HEK293 (cell line): Measurements from ENCODE around the gene LAMC3.

Experiments used
- CTCF ChIA-PET: fragments of 350-600 bp; formaldehyde crosslinking; extraction: SDS; loops from one replicate; lab custom pipeline; 2021; ENCODE audit warnings: antibody characterized with exemption; lab: Yijun Ruan, JAX
- POLR2A ChIA-PET: fragments of 300-600 bp; formaldehyde crosslinking; extraction: SDS; loops from one replicate; lab custom pipeline; 2020; ENCODE audit warnings: antibody characterized with exemption, inconsistent platforms; lab: Yijun Ruan, JAX
- H3K27ac ChIP-seq: fragments of 200-500 bp; sonication (Bioruptor generic); 2 replicates; pipeline ENCODE4 v1.5.1; 2014; ENCODE audit warnings: low read depth, low read length, control low read depth, inconsistent platforms; ENCODE audit errors: extremely low read depth
- H3K36me3 ChIP-seq, 2 experiments: fragments of 200-500 bp in 1 of 2; sonication (Bioruptor generic) in 1 of 2; 1 replicate in 1 of 2; 2 replicates in 1 of 2; pipeline ENCODE4 v1.5.1; 2014 to 2017; ENCODE audit warnings: inconsistent platforms in 2 of 2, low read length in 2 of 2; ENCODE audit not compliant: control insufficient read depth in 2 of 2, insufficient read depth in 1 of 2
- H3K4me1 ChIP-seq: fragments of 200-500 bp; sonication (Bioruptor generic); 2 replicates; pipeline ENCODE4 v1.5.1; 2014; ENCODE audit warnings: mild to moderate bottlenecking, low read length, inconsistent platforms; ENCODE audit not compliant: control insufficient read depth, insufficient read depth
- H3K4me3 ChIP-seq: 2 replicates; pipeline ENCODE4 v1.5.1; 2011; ENCODE audit warnings: low read depth, mild to moderate bottlenecking, control low read depth, low read length, moderate library complexity
- H3K9me3 ChIP-seq: fragments of 200-500 bp; sonication (Bioruptor generic); 2 replicates; pipeline ENCODE4 v1.5.1; 2014; ENCODE audit warnings: low read depth, low read length, inconsistent platforms; ENCODE audit not compliant: control insufficient read depth, insufficient read depth
- ATF2 ChIP-seq: fragments of 450-650 bp; formaldehyde crosslinking; IDR thresholded peaks from 2 replicates; pipeline ENCODE4 v1.5.1; 2016; ENCODE audit warnings: missing biosample characterization, missing genetic modification characterization, low read depth
- BCL11A ChIP-seq: fragments of 450-650 bp; formaldehyde crosslinking; IDR thresholded peaks from 2 replicates; pipeline ENCODE4 v1.5.1; 2016; ENCODE audit warnings: low read depth, missing biosample characterization, missing genetic modification characterization
- ELK4 ChIP-seq: IDR thresholded peaks from 2 replicates; pipeline ENCODE4 v1.6.1; 2011; ENCODE audit warnings: mild to moderate bottlenecking, low read depth, low read length, borderline replicate concordance
- GFI1B ChIP-seq: fragments of 450-650 bp; formaldehyde crosslinking; IDR thresholded peaks from 2 replicates; pipeline ENCODE4 v1.5.1; 2016; ENCODE audit warnings: missing biosample characterization, missing genetic modification characterization
- HOXC10 ChIP-seq: sonication (generic); formaldehyde crosslinking; IDR thresholded peaks from 2 replicates; pipeline ENCODE4 v1.8.1; 2023; ENCODE audit warnings: mild to moderate bottlenecking, missing genetic modification reagents
- INSM2 ChIP-seq: fragments of 450-650 bp; formaldehyde crosslinking; IDR thresholded peaks from 2 replicates; pipeline ENCODE4 v1.5.1; 2016; ENCODE audit warnings: missing biosample characterization, missing genetic modification characterization
- KLF16 ChIP-seq: fragments of 450-650 bp; formaldehyde crosslinking; IDR thresholded peaks from 2 replicates; pipeline ENCODE4 v1.5.1; 2017; ENCODE audit warnings: missing biosample characterization, missing genetic modification characterization
- OVOL3 ChIP-seq: fragments of 450-650 bp; formaldehyde crosslinking; IDR thresholded peaks from 2 replicates; pipeline ENCODE4 v1.5.1; 2016; ENCODE audit warnings: missing biosample characterization, missing genetic modification characterization
- SETDB1 ChIP-seq: IDR thresholded peaks from one replicate; pipeline ENCODE4 v1.6.1; 2017; ENCODE audit warnings: mild to moderate bottlenecking, low read length, moderate library complexity, mixed read lengths; ENCODE audit not compliant: insufficient read length
- SP2 ChIP-seq: fragments of 450-650 bp; formaldehyde crosslinking; IDR thresholded peaks from 2 replicates; pipeline ENCODE4 v1.5.1; 2016; ENCODE audit warnings: missing biosample characterization, missing genetic modification characterization
- SP3 ChIP-seq: fragments of 450-650 bp; formaldehyde crosslinking; IDR thresholded peaks from 2 replicates; pipeline ENCODE4 v1.5.1; 2016; ENCODE audit warnings: missing biosample characterization, missing genetic modification characterization
- ZBTB1 ChIP-seq: fragments of 450-650 bp; formaldehyde crosslinking; IDR thresholded peaks from 2 replicates; pipeline ENCODE4 v1.5.1; 2016; ENCODE audit warnings: missing biosample characterization, missing genetic modification characterization
- ZBTB8A ChIP-seq: fragments of 450-650 bp; formaldehyde crosslinking; IDR thresholded peaks from 2 replicates; pipeline ENCODE4 v1.5.1; 2016; ENCODE audit warnings: missing biosample characterization, missing genetic modification characterization
- ZFP3 ChIP-seq: fragments of 450-650 bp; formaldehyde crosslinking; IDR thresholded peaks from 2 replicates; pipeline ENCODE4 v1.5.1; 2016; ENCODE audit warnings: low read depth, missing biosample characterization, missing genetic modification characterization
- ZFP37 ChIP-seq: fragments of 450-650 bp; formaldehyde crosslinking; IDR thresholded peaks from 2 replicates; pipeline ENCODE4 v1.5.1; 2016; ENCODE audit warnings: missing biosample characterization, missing genetic modification characterization
- ZIC2 ChIP-seq: fragments of 450-650 bp; formaldehyde crosslinking; IDR thresholded peaks from 2 replicates; pipeline ENCODE4 v1.5.1; 2016; ENCODE audit warnings: missing biosample characterization, missing genetic modification characterization
- ZNF146 ChIP-seq: fragments of 450-650 bp; formaldehyde crosslinking; IDR thresholded peaks from 2 replicates; pipeline ENCODE4 v1.5.1; 2016; ENCODE audit warnings: missing biosample characterization, missing genetic modification characterization
- ZNF2 ChIP-seq: fragments of 450-650 bp; formaldehyde crosslinking; IDR thresholded peaks from 2 replicates; pipeline ENCODE4 v1.5.1; 2016; ENCODE audit warnings: missing biosample characterization, missing genetic modification characterization
- ZNF302 ChIP-seq: fragments of 450-650 bp; formaldehyde crosslinking; IDR thresholded peaks from 2 replicates; pipeline ENCODE4 v1.5.1; 2016; ENCODE audit warnings: missing biosample characterization, missing genetic modification characterization, low read depth
- ZNF341 ChIP-seq: fragments of 450-650 bp; formaldehyde crosslinking; IDR thresholded peaks from 2 replicates; pipeline ENCODE4; 2016; ENCODE audit warnings: low read depth, missing biosample characterization, missing genetic modification characterization
- ZNF433 ChIP-seq: fragments of 450-650 bp; formaldehyde crosslinking; IDR thresholded peaks from 2 replicates; pipeline ENCODE4 v1.5.1; 2016; ENCODE audit warnings: missing biosample characterization, missing genetic modification characterization, low read depth
- ZNF623 ChIP-seq: fragments of 450-650 bp; formaldehyde crosslinking; IDR thresholded peaks from 2 replicates; pipeline ENCODE4 v1.5.1; 2016; ENCODE audit warnings: missing biosample characterization, missing genetic modification characterization
- ZNF704 ChIP-seq: fragments of 450-650 bp; formaldehyde crosslinking; IDR thresholded peaks from 2 replicates; pipeline ENCODE4 v1.5.1; 2016; ENCODE audit warnings: missing biosample characterization, missing genetic modification characterization

The LAMC3 gene

GRCh38 chr9:131090025-131090787, 81.2 kb downstream of the LAMC3 start:
- no peaks in the 10 kb centered on the region for H3K4me1 ChIP-seq
- H3K36me3 ChIP-seq: no peaks in the 10 kb centered on the region
- POLR2A ChIA-PET: interaction anchor here (0.7 kb wide), 1 partner anchor 13 kb away, joined by 3 read pairs; no protein-coding TSS in a partner anchor
- no peak overlapping the region for H3K27ac ChIP-seq
- H3K4me3 ChIP-seq: no peak overlapping the region
- TF ChIP-seq HOXC10 (CRISPR knock-in tag): no peak
- TF ChIP-seq ZFP37: no peak
- TF ChIP-seq ZNF433: no peak
- no peak for TF ChIP-seq ZNF341
- TF ChIP-seq SP2 (tag by site-specific recombination): no peak
- TF ChIP-seq ZFP3 (tag by site-specific recombination): no peak
- no peak for TF ChIP-seq SP3 (tag by site-specific recombination)
- TF ChIP-seq ELK4: no peak
- TF ChIP-seq ZBTB8A (tag by site-specific recombination): no peak
- no peak for TF ChIP-seq SETDB1
- TF ChIP-seq ZNF704: no peak
- no peak for TF ChIP-seq OVOL3 (tag by site-specific recombination)
- TF ChIP-seq GFI1B (tag by site-specific recombination): no peak
- no peak for TF ChIP-seq ZBTB1 (tag by site-specific recombination)
- TF ChIP-seq ZNF146 (tag by site-specific recombination): no peak
- no peak for TF ChIP-seq BCL11A (tag by site-specific recombination)
- H3K9me3 ChIP-seq: no peaks in the 10 kb centered on the region
- CTCF ChIA-PET: interaction anchor here (0.6 kb wide), 1 partner anchor 31 kb away, joined by 3 read pairs; no protein-coding TSS in a partner anchor

- Histone ChIP-seq H3K4me3 (no peak overlapping the region), H3K27ac (no peak overlapping the region), H3K9me3 (no peaks in the 10 kb centered on the region), H3K4me1 (no peaks in the 10 kb centered on the region), H3K36me3 (no peaks in the 10 kb centered on the region)
- POLR2A ChIA-PET: interaction anchor here (0.6 to 1.1 kb wide), 2 partner anchors 34 to 380 kb away, joined by 3 read pairs; partner anchors contain the start of gene NUP214
- no peak for TF ChIP-seq ZNF341
- TF ChIP-seq ZIC2 (tag by site-specific recombination): peak; percentile 89
- CTCF ChIA-PET: interaction anchor here (0.7 kb wide), 1 partner anchor 245 kb away, joined by 3 read pairs; no protein-coding TSS in a partner anchor
Observed at GRCh38 chr9:131091352-131091992, 82.5 kb downstream of the LAMC3 start.

GRCh38 chr9:131092030-131092429, 83.1 kb downstream of the LAMC3 start:
- no peak overlapping the region for H3K4me3 ChIP-seq
- TF ChIP-seq KLF16 (tag by site-specific recombination) (no peak), ZNF623 (no peak), INSM2 (no peak), ATF2 (tag by site-specific recombination) (no peak), ZNF302 (tag by site-specific recombination) (no peak), ZNF2 (no peak)
- POLR2A ChIA-PET: interaction anchor here (1.1 kb wide), 1 partner anchor 33 kb away, joined by 3 read pairs; the partner anchor contains the start of gene NUP214

More at GRCh38 chr9:131092030-131092429, 83.1 kb downstream of the LAMC3 start:
- Histone ChIP-seq H3K4me1 (no peaks in the 10 kb centered on the region), H3K27ac (no peak overlapping the region), H3K9me3 (no peaks in the 10 kb centered on the region), H3K36me3 (no peaks in the 10 kb centered on the region)
- CTCF ChIA-PET: interaction anchor here (0.7 kb wide), 1 partner anchor 245 kb away, joined by 3 read pairs; no protein-coding TSS in a partner anchor
